Neural progenitor cell (in vitro differentiated cells): Measurements from ENCODE around the gene IL1R2. TPM values are rescaled to one million over a fixed set of nuclear protein-coding genes. Genes with fewer than 3 reads are reported as not detected.
"Not testable (repeated sequence)": the region's sequence is repeated elsewhere in the genome, so short reads cannot be mapped to it uniquely, and the experiment has no call there.

Source experiments
- DNase-seq: peaks from one replicate; pipeline ENCODE4 v3.0.0-alpha.2; 2016; ENCODE audit warnings: low spot score
- H2AFZ ChIP-seq: fragments of 200-600 bp; sonication (generic); replicated peaks from 2 replicates; pipeline ENCODE4 v1.6.1; 2016; ENCODE audit warnings: antibody characterized with exemption
- H3F3A ChIP-seq: fragments of 200-600 bp; sonication (generic); 2 replicates; pipeline ENCODE4 v1.6.1; 2016; ENCODE audit warnings: antibody characterized with exemption, low read depth
- H3K27ac ChIP-seq: fragments of 200-600 bp; sonication (generic); 2 replicates; pipeline ENCODE4 v1.5.1; 2016; ENCODE audit warnings: mild to moderate bottlenecking
- H3K27me3 ChIP-seq: fragments of 200-600 bp; sonication (generic); 2 replicates; pipeline ENCODE4 v1.6.1; 2016; ENCODE audit warnings: mild to moderate bottlenecking, moderate library complexity
- H3K36me3 ChIP-seq: fragments of 200-600 bp; sonication (generic); 2 replicates; pipeline ENCODE4 v1.5.1; 2016
- H3K4me1 ChIP-seq: fragments of 200-600 bp; sonication (generic); 2 replicates; pipeline ENCODE4 v1.6.1; 2016; ENCODE audit warnings: mixed run types
- H3K4me2 ChIP-seq: fragments of 200-600 bp; sonication (generic); 2 replicates; pipeline ENCODE4 v1.6.1; 2016
- H3K4me3 ChIP-seq: fragments of 200-600 bp; sonication (generic); 2 replicates; pipeline ENCODE4 v1.5.1; 2016
- H3K79me2 ChIP-seq: fragments of 200-600 bp; sonication (generic); 2 replicates; pipeline ENCODE4 v1.6.1; 2016; ENCODE audit warnings: low read depth
- H3K9ac ChIP-seq: fragments of 200-600 bp; sonication (generic); 2 replicates; pipeline ENCODE4 v1.6.1; 2016
- H3K9me3 ChIP-seq: fragments of 200-600 bp; sonication (generic); 2 replicates; pipeline ENCODE4 v1.5.1; 2016; ENCODE audit warnings: low read depth
- H4K20me1 ChIP-seq: fragments of 200-600 bp; sonication (generic); 2 replicates; pipeline ENCODE4 v1.6.1; 2016; ENCODE audit warnings: low read depth
- H3K27ac Mint-ChIP-seq: 3 replicates; pipeline ENCODE4 v1.8.0; 2021; ENCODE audit warnings: mixed read lengths
- H3K27me3 Mint-ChIP-seq: 2 replicates; pipeline ENCODE4 v1.8.0; 2022; ENCODE audit warnings: low read depth, mild to moderate bottlenecking, inconsistent platforms, moderate library complexity, mixed read lengths; ENCODE audit not compliant: insufficient read depth
- H3K36me3 Mint-ChIP-seq: 3 replicates; pipeline ENCODE4 v1.8.0; 2021; ENCODE audit warnings: mixed read lengths
- H3K4me1 Mint-ChIP-seq: 3 replicates; pipeline ENCODE4 v1.8.0; 2021; ENCODE audit warnings: mixed read lengths
- H3K4me3 Mint-ChIP-seq: 3 replicates; pipeline ENCODE4 v1.8.0; 2021; ENCODE audit warnings: mild to moderate bottlenecking, moderate library complexity, mixed read lengths
- H3K9me3 Mint-ChIP-seq: 3 replicates; pipeline ENCODE4 v1.8.0; 2020; ENCODE audit warnings: mixed read lengths
- CTCF ChIP-seq: fragments of 200-600 bp; sonication (generic); IDR thresholded peaks from 2 replicates; pipeline ENCODE4 v1.5.1; 2017; ENCODE audit warnings: antibody characterized with exemption, mild to moderate bottlenecking
- EZH2 ChIP-seq: fragments of 200-600 bp; sonication (generic); IDR thresholded peaks from 2 replicates; pipeline ENCODE4 v1.6.1; 2017; ENCODE audit warnings: antibody characterized with exemption, mild to moderate bottlenecking, moderate library complexity
- EZH2phosphoT487 ChIP-seq: fragments of 200-600 bp; sonication (generic); IDR thresholded peaks from 2 replicates; pipeline ENCODE4 v1.6.1; 2017; ENCODE audit warnings: antibody characterized with exemption
- total RNA-seq: library from RNA; depleted of rRNA; stranded (reverse); fragments of >200 nt; gene quantifications from 2 replicates; pipeline ENCODE4 v1.2.3, GENCODE V29; 2015; ENCODE audit warnings: low replicate concordance

IL1R2 gene
- total RNA-seq, 1 donor from 2014 or later: not detected

DNA sequence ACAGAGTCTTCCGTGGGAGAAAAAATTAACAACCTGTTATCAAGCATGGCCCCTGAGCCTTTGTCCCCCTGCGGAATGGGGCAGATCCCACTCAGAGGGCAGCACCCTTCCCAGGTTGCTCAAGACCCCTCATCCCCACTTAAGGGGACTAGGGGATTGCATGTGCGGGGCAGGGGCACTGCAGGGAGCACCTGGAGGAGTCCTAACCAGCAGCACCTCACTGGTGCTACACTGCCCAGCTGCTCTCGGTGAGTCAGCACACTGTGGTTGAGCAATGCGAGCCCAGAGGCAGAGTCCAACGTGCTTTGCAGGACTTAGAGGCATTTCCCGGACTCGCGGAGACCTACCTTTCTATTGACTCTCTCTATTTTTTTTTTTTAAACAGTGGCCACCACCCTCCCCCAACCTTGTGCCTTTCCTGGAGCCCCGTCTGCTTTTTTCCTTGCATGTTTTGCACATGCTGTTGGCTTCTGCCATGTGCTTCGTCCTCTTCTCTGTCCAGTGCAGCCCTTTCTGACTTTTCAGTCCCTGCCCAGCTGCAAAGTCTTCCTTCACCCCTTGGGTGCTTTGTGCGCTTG, 74.0 kb downstream of the IL1R2 start:
- no peaks in the 10 kb centered on the region for H3K27me3 ChIP-seq
- peaks cover 2% of the 10 kb centered on the region for H3K36me3 Mint-ChIP-seq
- no peaks in the 10 kb centered on the region for H3K36me3 ChIP-seq
- no peaks in the 10 kb centered on the region for H4K20me1 ChIP-seq
- H3K4me3 ChIP-seq: no peak overlapping the region
- no peak overlapping the region for H3K9ac ChIP-seq
- H3K9me3 ChIP-seq: no peaks in the 10 kb centered on the region
- H2AFZ ChIP-seq: no peak overlapping the region
- no peak overlapping the region for H3K4me3 Mint-ChIP-seq
- peaks cover 40% of the 10 kb centered on the region for H3K4me1 Mint-ChIP-seq
- no peaks in the 10 kb centered on the region for H3K9me3 Mint-ChIP-seq
- no peak for DNase-seq
- H3K79me2 ChIP-seq: no peaks in the 10 kb centered on the region
- no peak overlapping the region for H3K27ac ChIP-seq
- no peaks in the 10 kb centered on the region for H3K4me1 ChIP-seq
- peaks cover 5% of the 10 kb centered on the region for H3K27me3 Mint-ChIP-seq
- H3F3A ChIP-seq: no peaks in the 10 kb centered on the region
- H3K27ac Mint-ChIP-seq: peak overlapping the region; percentile 78
- TF ChIP-seq EZH2 (no peak), CTCF (no peak), EZH2phosphoT487 (no peak)
- no peak overlapping the region for H3K4me2 ChIP-seq

GRCh38 chr2:102066554-102066953, 74.8 kb downstream of the IL1R2 start:
- Histone ChIP-seq H2AFZ (no peak overlapping the region), H3K79me2 (no peaks in the 10 kb centered on the region), H3K4me3 (no peak overlapping the region), H3K27ac (no peak overlapping the region), H3K36me3 (no peaks in the 10 kb centered on the region), H3K9ac (no peak overlapping the region), H3F3A (no peaks in the 10 kb centered on the region), H4K20me1 (no peaks in the 10 kb centered on the region), H3K9me3 (no peaks in the 10 kb centered on the region), H3K27me3 (no peaks in the 10 kb centered on the region), H3K4me2 (no peak overlapping the region), H3K4me1 (no peaks in the 10 kb centered on the region)
- H3K4me3 Mint-ChIP-seq: no peak overlapping the region
- peaks cover 9% of the 10 kb centered on the region for H3K27me3 Mint-ChIP-seq
- H3K9me3 Mint-ChIP-seq: no peaks in the 10 kb centered on the region
- peaks cover 40% of the 10 kb centered on the region for H3K4me1 Mint-ChIP-seq
- TF ChIP-seq EZH2: no peak
- no peak for TF ChIP-seq EZH2phosphoT487
- TF ChIP-seq CTCF: no peak
- DNase-seq: no peak
- peaks cover 2% of the 10 kb centered on the region for H3K36me3 Mint-ChIP-seq
- H3K27ac Mint-ChIP-seq: no peak overlapping the region

- DNase-seq, H3K27ac ChIP-seq, H3K27me3 Mint-ChIP-seq, H3K4me2 ChIP-seq, H3K36me3 ChIP-seq, H3K9me3 ChIP-seq, H3K79me2 ChIP-seq, H3K4me3 ChIP-seq, H3K27ac Mint-ChIP-seq, H2AFZ ChIP-seq, H3K9ac ChIP-seq, H3K4me3 Mint-ChIP-seq, H4K20me1 ChIP-seq, H3K9me3 Mint-ChIP-seq, H3K27me3 ChIP-seq, H3F3A ChIP-seq, H3K36me3 Mint-ChIP-seq, H3K4me1 ChIP-seq: not testable (repeated sequence)
- peaks cover 26% of the 10 kb centered on the region for H3K4me1 Mint-ChIP-seq
Observed at GRCh38 chr2:102068126-102068525, 76.4 kb downstream of the IL1R2 start.

GRCh38 chr2:102069311-102069974, 77.7 kb downstream of the IL1R2 start:
- H3K4me3 ChIP-seq: no peak overlapping the region
- Mint-ChIP-seq H3K9me3 (no peaks in the 10 kb centered on the region), H3K36me3 (peaks cover 2% of the 10 kb centered on the region), H3K4me3 (no peak overlapping the region), H3K4me1 (peaks cover 15% of the 10 kb centered on the region), H3K27ac (no peak overlapping the region), H3K27me3 (peaks cover 9% of the 10 kb centered on the region)
- no peak overlapping the region for H2AFZ ChIP-seq
- H3K9ac ChIP-seq: no peak overlapping the region
- no peak overlapping the region for H3K4me2 ChIP-seq
- H3K27me3 ChIP-seq: no peaks in the 10 kb centered on the region
- no peaks in the 10 kb centered on the region for H3K79me2 ChIP-seq
- no peaks in the 10 kb centered on the region for H4K20me1 ChIP-seq
- H3K27ac ChIP-seq: no peak overlapping the region
- no peaks in the 10 kb centered on the region for H3K36me3 ChIP-seq
- TF ChIP-seq EZH2phosphoT487: no peak
- TF ChIP-seq CTCF: no peak
- no peak for TF ChIP-seq EZH2
- no peaks in the 10 kb centered on the region for H3K9me3 ChIP-seq
- H3K4me1 ChIP-seq: no peaks in the 10 kb centered on the region
- no peak for DNase-seq
- H3F3A ChIP-seq: no peaks in the 10 kb centered on the region
